Non-pigmented ciliary epithelial cell (primary cell): ENCODE measurements around the gene VEGFB.

Source experiments
- DNase-seq: peaks from one replicate; pipeline ENCODE4 v3.0.0-alpha.2; 2010; ENCODE audit warnings: low read depth

VEGFB gene

DNA sequence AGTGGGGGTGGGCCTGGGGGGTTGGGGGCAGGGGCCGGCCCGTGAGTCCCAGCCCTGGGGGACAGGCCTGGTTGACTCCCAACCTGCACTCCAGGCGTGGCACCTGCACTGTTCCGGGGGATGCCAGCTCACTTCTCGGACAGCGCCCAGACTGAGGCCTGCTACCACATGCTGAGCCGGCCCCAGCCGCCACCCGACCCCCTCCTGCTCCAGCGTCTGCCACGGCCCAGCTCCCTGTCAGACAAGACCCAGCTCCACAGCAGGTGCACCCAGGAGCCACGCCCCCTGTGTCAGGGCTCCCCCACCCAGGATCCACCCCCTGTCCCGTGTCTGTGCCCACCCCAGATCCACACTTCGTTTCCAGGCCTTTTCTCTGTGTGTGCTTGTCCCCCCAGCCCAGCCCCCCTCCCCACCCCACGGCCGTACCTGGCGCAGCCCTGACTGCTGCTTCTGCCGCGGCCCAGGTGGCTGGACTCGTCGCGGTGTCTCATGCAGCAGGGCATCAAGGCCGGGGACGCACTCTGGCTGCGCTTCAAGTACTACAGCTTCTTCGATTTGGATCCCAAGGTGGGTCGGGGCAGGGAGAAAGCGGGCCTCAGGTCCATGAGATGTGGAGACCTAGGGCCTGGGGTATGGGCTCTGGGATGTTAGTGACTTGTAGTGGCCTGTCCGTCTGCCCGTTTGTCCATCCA, 23.1 kb upstream of the VEGFB start:
- no peak for DNase-seq

DNA sequence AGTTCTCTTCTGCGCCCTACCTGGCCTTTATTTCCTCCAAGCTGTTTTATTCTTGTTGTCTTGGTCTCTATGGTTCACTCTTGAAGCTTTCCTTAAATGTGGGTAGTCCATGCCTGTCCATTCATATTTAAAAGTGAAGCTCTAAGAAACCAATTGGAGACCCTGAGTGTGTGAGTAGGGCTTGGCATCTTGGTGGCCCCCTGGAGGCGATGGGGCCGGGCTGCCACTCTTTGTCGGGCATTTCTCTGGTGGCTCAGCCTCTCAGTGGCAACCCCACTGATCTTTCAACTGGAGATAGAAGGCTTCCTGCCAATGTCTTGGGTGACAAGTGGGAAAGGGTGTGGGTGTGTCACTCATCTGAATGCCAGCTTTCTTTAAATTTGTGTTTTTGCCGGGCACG, 17.5 kb upstream of the VEGFB start:
- DNase-seq, result no peak

DNA sequence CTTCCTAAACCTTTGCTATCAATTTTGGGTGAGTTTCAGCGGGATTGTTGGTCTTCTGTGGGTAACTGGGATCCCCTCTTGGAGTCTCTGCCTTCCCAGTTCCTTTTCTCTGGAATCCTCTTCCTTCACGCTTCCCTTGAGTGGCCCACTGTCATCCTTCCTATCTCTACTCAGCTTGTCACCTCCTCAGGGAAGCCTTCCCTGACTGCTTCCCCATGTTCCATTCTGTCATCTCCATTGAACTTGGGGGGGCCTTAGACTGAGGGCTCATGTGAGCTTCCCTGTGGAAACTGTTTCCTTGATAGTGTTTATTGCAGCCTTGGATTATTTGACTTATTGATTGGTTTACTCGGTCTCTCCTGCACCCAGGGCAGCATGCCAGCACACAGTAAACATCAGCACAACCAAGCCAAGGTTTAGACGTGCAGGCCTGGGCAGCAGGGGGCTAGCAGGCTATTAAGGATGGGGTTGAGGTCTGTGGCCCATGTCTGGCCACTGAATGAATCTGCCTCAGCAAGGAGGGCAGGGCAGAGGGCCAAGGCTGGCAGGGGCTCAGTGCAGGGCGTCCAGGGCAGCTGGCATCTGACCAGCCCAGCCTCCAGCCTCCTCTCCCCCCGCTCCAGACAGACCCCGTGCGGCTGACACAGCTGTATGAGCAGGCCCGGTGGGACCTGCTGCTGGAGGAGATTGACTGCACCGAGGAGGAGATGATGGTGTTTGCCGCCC, 15.6 kb upstream of the VEGFB start:
- DNase-seq, result no peak

DNA sequence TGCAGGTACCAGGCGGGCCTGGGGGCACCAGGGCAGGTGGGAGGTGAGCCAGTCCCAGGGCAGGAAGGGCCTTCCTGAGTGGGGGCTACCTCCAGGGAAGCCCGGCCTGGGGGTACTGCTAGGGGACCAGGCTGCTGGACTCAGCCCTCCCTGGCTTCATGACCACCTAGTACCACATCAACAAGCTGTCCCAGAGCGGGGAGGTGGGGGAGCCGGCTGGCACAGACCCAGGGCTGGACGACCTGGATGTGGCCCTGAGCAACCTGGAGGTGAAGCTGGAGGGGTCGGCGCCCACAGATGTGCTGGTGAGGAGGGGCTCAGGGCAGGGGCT, 15.1 kb upstream of the VEGFB start:
- DNase-seq, result no peak

DNA sequence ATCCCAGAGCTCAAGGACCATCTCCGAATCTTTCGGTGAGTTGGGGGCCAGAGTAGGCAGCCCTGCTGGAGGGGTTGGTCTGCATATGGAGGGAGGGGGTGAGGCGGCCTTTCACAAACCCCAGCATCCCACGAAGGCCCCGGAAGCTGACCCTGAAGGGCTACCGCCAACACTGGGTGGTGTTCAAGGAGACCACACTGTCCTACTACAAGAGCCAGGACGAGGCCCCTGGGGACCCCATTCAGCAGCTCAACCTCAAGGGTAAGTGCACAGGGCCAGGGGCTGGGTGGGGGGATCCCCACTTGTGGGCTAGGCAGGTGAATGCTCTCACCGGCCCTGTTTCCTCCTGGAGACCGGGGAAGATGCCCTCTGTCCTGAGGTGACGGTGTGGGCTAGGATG, 14.6 kb upstream of the VEGFB start:
- DNase-seq, result no peak

DNA sequence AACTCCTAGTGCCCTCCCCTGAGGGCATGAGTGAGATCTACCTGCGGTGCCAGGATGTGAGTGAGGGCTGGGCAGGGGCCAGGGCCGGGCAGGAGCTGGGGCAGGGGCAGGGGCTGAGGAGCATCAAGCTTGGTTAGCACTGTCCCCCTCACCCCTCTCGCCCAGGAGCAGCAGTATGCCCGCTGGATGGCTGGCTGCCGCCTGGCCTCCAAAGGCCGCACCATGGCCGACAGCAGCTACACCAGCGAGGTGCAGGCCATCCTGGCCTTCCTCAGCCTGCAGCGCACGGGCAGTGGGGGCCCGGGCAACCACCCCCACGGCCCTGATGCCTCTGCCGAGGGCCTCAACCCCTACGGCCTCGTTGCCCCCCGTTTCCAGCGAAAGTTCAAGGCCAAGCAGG, 14.1 kb upstream of the VEGFB start:
- no peak for DNase-seq

- DNase-seq, result no peak
Measured at GRCh38 chr11:64220798-64221197, 13.6 kb upstream of the VEGFB start.

- DNase-seq, result no peak
Measured at GRCh38 chr11:64222651-64223000, 11.8 kb upstream of the VEGFB start.

DNA sequence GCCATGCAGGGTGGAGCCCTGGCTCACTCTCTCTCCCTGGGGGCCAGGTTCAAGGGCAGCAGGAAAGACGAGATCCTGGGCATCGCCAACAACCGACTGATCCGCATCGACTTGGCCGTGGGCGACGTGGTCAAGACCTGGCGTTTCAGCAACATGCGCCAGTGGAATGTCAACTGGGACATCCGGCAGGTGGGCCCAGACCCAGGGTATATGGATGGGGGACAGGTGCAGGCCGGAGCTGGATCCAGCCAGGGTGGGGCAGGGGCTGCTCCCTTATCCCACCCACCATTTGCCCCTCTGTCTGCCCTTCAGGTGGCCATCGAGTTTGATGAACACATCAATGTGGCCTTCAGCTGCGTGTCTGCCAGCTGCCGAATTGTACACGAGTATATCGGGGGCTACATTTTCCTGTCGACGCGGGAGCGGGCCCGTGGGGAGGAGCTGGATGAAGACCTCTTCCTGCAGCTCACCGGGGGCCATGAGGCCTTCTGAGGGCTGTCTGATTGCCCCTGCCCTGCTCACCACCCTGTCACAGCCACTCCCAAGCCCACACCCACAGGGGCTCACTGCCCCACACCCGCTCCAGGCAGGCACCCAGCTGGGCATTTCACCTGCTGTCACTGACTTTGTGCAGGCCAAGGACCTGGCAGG, 11.3 kb upstream of the VEGFB start:
- no peak for DNase-seq

- DNase-seq, result no peak
Measured at GRCh38 chr11:64224151-64224890, 10.1 kb upstream of the VEGFB start.

- DNase-seq, result no peak
Measured at GRCh38 chr11:64224891-64225607, 9.3 kb upstream of the VEGFB start.

DNA sequence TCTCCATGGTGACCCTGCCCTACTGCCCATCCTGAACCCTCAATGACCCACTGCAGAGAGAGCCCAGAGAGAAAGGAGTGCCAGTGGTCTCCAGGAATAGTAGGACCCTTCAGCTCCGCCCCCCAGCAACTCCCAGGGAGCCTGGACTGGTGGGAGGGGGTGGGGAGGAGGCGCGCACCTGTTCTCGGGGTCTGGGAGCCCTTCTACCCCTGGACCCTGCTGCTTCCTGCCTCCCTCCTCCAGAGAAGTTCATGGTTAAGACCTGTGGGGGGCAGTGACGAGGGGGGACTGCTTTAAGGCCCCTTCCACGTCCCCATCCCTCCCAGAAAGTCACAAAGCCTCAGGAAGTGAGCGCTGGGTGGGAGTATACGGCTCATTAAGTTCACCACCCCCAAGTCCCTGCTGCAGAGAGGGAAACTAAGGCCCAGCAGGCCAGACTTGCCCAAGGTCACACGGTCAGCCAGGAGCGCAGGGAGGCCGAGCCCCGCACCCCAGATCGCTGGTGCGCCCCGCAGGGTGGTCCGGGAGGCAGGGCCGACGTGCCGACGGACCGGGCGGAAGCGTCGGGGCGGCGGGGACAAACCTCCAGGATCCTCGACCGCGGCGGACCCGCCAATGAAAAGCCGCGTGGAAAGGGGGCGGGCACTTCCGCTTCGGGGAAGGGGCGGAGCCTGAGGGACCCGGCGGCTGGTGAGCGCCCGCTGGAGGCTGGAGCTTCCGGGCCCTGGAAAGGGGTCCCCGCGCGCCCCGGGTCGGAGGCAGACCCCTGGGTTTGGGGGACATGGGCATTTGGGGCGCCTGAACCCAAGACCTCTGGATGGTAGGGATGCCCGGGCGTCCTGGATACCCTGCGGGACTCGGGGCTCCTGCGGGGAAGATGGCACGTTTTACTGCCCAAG, 8.5 kb upstream of the VEGFB start, which contains the start of the genes NUDT22 and TRPT1:
NUDT22 (plus strand) TSS at position 667 of the 899 bp plus-strand sequence. CDS start 379 bp downstream, outside the sequence.
TRPT1 (minus strand) TSS at position 579 of the 899 bp plus-strand sequence; CDS start at position 253, 326 bp downstream.
- no peak for DNase-seq

DNA sequence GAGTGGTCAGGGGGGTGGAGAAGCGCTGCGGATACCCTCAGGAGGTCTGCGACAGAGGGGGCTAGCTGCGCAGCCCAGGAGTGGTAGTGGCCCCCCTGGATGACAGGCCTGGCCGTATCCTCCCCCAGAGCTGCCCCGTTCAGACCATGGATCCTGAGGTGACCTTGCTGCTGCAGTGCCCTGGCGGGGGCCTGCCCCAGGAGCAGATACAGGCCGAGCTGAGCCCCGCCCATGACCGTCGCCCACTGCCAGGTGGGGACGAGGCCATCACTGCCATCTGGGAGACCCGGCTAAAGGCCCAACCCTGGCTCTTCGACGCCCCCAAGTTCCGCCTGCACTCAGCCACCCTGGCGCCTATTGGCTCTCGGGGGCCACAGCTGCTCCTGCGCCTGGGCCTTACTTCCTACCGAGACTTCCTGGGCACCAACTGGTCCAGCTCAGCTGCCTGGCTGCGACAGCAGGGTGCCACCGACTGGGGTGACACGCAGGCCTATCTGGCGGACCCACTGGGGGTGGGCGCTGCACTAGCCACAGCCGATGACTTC, 7.8 kb upstream of the VEGFB start:
- DNase-seq, result no peak

- no peak for DNase-seq
Measured at GRCh38 chr11:64227405-64227956, 6.9 kb upstream of the VEGFB start.

DNA sequence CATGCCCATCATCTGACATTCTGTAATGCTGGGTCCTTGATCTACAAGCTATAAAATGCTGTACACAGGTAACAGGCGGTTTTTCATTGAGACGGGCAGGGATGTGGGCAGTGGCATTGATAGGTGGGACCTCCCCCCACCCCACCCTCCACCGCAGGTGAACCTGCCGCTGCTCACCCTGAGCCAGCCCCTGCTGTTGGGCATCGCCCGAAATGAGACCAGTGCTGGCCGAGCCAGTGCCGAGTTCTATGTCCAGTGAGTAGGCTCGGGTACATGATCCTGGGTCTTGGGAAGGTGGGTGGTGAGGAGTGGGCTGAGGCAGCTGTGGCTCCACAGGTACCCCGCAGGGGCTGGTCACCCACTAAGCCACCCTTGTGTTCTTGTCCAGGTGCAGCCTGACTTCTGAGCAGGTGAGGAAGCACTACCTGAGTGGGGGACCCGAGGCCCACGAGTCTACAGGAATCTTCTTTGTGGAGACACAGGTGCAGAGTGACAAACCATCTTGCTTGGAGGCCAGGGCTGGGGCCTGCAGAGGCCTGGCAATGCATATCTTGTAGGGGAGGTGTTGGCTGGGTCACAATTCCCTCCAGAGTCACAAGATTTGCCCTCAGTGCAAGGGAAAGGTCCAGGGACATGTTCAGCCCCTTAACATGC, 5.2 kb upstream of the VEGFB start:
- DNase-seq, result no peak

DNA sequence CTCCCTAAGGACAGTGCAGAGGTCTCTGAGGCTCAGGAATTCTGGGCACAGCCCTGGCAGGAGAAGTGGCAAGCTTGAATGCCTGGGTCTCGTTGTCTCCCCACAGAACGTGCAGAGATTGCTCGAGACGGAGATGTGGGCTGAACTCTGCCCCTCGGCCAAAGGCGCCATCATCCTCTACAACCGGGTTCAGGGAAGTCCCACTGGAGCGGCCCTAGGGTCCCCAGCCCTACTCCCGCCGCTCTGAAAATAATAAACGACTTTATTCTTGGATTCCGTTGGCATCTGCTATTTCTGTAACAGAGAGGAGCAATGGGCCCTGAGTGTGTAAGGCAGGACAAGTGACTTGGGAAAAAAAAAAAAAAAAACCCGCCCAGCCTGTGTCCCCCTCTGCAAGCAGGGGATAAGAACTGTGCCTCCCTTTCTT, 4.6 kb upstream of the VEGFB start:
- no peak for DNase-seq

DNA sequence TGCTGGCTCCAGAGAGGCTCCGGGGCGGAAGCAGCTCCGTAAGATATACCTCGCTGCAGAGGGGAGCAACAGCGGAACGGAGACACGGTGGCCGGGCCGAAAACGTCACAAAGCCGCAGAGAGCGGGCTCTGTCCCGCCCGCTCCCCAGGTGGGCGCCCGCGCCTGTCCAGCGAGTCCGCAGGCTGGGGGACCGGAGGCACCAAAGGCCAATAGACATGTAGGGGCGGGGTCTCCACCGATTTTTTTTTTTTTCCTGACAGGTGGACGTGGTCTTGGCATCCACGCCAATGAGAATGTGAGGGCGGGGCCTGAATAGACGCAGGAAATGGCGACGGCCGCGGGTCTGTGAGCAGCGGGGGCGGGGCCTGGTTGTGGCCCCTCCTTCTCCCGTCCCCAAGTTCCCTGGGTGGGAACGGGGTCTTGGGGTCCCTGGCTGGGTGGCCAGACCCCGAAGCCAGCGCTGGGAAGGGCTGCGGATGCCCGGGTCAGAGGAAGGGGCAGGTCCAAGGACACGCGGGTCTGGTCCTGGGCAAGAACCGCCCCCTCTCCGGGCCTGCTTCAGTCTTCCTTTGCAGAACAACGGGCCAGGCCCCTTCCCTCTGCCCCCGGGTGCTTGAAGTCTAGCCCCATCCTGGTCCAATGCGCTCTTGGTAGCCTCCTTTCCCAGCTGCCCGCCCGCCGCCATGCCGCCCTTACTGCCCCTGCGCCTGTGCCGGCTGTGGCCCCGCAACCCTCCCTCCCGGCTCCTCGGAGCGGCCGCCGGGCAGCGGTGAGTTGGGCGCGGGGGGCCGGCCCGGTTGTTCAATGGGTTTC, 4.0 kb upstream of the VEGFB start, which contains the start of gene DNAJC4:
DNAJC4 (plus strand) TSS at position 378 of the 814 bp plus-strand sequence; CDS start at position 685, 307 bp downstream.
- DNase-seq, result peak; percentile 30

- DNase-seq, result no peak
Measured at GRCh38 chr11:64230985-64231365, 3.4 kb upstream of the VEGFB start.

DNA sequence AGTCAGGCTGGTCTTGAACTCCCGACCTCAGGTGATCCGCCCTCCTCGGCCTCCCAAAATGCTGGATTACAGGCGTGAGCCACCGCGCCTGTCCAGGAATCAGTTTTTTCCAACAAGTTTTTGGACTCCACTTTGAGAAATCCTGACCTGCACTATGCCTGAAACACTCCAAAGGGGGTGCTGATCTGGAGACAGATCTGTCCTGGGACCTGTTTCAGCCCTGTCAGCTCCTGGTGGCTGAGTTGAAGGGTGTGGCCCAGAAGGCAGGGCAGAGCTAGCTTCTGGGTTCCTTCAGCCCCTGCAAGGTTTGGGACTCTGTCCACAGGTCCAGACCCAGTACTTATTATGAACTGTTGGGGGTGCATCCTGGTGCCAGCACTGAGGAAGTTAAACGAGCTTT, 2.8 kb upstream of the VEGFB start:
- no peak for DNase-seq
